Thyroid gland (tissue), 4 donors: Measurements from ENCODE around the gene TMEM255B. TPM values are rescaled to one million over a fixed set of nuclear protein-coding genes. Genes with fewer than 3 reads are reported as not detected.
"Not testable (repeated sequence)": the region's sequence is repeated elsewhere in the genome, so short reads cannot be mapped to it uniquely, and the experiment has no call there.

Source experiments
- DNase-seq, 2 donors: peaks; one replicate each; pipeline ENCODE4 v3.0.0-alpha.2; 2019
- H3K27ac ChIP-seq, 3 donors: fragments of 200-600 bp; sonication (generic); 1 replicate in 2 of 3; 2 replicates in 1 of 3; pipeline ENCODE4 v1.5.1; 2016 to 2019; ENCODE audit warnings: mild to moderate bottlenecking in 1 of 3, moderate library complexity in 1 of 3
- H3K27me3 ChIP-seq: fragments of 200-600 bp; sonication (generic); one replicate; pipeline ENCODE4 v1.5.1; 2019
- H3K36me3 ChIP-seq, 2 donors: fragments of 200-600 bp; sonication (generic); one replicate each; pipeline ENCODE4 v1.5.1; 2016 to 2019
- H3K4me1 ChIP-seq, 2 donors: fragments of 200-600 bp; sonication (generic); one replicate each; pipeline ENCODE4 v1.5.1; 2017 to 2019
- H3K4me3 ChIP-seq, 3 donors: fragments of 200-600 bp; sonication (generic); replicated peaks in 1 of 3; 1 replicate in 2 of 3; 2 replicates in 1 of 3; pipeline ENCODE4 v1.5.1; 2016; ENCODE audit warnings: mild to moderate bottlenecking in 1 of 3
- H3K9me3 ChIP-seq: fragments of 200-600 bp; sonication (generic); one replicate; pipeline ENCODE4 v1.5.1; 2017
- POLR2A ChIP-seq, 2 donors: fragments of 450-650 bp; IDR thresholded peaks; one replicate each; pipeline ENCODE4 v1.6.1; 2017; ENCODE audit warnings: antibody characterized with exemption in 2 of 2, mild to moderate bottlenecking in 2 of 2, moderate library complexity in 1 of 2
- WGBS, 2 donors: methylation state at CpG; one replicate each; pipeline ENCODE4 v1.1.5; 2017; 5-methylcytosine and 5-hydroxymethylcytosine counted together
- intact Hi-C: fragments of 100-400 bp; cut with DNase I; formaldehyde crosslinking; loops from one replicate; pipeline ENCODE4 v1.15.1; 2023
- total RNA-seq, 4 donors: library from RNA; depleted of rRNA; stranded (reverse); fragments of >200 nt; gene quantifications; one replicate each; pipeline ENCODE4 v1.2.3, GENCODE V29; 2016
- TF ChIP-seq, protein P1 (sequence below), 6 experiments: fragments of 200-600 bp in 3 of 6; fragments of 450-650 bp in 3 of 6; sonication (generic) in 3 of 6; IDR thresholded peaks; one replicate each; pipeline ENCODE4 v1.5.1; 2016 to 2019; ENCODE audit warnings: antibody characterized with exemption in 6 of 6, mild to moderate bottlenecking in 2 of 6, inconsistent platforms in 1 of 6, moderate library complexity in 1 of 6

The TMEM255B gene
- total RNA-seq, 4 donors from 2014 or later = 6.1 to 9.2 (median 8.3) TPM

DNA sequence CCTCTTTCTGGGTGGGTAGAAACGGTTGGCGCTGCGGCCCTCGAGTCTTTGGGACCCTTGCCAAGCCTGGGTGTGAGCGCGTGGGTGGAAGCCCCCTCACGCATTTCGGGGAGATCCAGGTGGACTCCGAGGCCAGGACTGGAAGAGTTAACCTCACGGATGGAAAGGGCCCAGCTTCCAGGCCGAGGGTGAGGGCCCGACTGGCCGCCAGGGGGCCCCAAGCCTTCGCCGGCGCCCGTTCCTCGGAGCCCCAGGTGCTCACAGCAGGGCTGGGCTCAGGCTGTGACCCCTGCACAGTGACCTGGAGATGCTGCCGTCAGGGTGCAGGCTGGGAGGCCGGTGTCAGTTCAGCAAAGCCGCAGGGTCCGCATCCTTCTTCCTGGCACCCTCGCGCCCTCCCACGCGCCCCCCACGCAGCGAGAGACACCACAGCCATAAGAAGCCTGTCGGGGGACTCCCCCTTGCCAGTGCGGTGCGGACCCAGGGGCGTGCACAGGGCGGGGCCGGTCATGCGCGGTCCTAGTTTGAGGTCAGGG, 34.2 kb upstream of the TMEM255B start:
- intact Hi-C loops = no loop called here
- Histone ChIP-seq H3K9me3 (no peaks in the 10 kb centered on the region), H3K4me1 (peaks cover 5 to 8% of the 10 kb centered on the region in 2 donors), H3K4me3 (peak overlapping the region in 2 of 3 donors; percentile 10 to 30), H3K27ac (peak overlapping the region; percentile 63 to 77 (median 72)), H3K36me3 (no peaks in the 10 kb centered on the region), H3K27me3 (no peaks in the 10 kb centered on the region)
- TF ChIP-seq, protein P1, sequence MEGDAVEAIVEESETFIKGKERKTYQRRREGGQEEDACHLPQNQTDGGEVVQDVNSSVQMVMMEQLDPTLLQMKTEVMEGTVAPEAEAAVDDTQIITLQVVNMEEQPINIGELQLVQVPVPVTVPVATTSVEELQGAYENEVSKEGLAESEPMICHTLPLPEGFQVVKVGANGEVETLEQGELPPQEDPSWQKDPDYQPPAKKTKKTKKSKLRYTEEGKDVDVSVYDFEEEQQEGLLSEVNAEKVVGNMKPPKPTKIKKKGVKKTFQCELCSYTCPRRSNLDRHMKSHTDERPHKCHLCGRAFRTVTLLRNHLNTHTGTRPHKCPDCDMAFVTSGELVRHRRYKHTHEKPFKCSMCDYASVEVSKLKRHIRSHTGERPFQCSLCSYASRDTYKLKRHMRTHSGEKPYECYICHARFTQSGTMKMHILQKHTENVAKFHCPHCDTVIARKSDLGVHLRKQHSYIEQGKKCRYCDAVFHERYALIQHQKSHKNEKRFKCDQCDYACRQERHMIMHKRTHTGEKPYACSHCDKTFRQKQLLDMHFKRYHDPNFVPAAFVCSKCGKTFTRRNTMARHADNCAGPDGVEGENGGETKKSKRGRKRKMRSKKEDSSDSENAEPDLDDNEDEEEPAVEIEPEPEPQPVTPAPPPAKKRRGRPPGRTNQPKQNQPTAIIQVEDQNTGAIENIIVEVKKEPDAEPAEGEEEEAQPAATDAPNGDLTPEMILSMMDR (IDR thresholded peaks at IDR 0.05) = peak; percentile 68 to 89 (median 82)
- TF ChIP-seq POLR2A (IDR thresholded peaks at IDR 0.05) = peak in 1 of 2 donors; percentile 77
- WGBS, 2 donors = 4 to 6% methylated on average over 10 to 13 of the region's 36 CpGs
- peak; percentile 82 to 83 for DNase-seq

DNA sequence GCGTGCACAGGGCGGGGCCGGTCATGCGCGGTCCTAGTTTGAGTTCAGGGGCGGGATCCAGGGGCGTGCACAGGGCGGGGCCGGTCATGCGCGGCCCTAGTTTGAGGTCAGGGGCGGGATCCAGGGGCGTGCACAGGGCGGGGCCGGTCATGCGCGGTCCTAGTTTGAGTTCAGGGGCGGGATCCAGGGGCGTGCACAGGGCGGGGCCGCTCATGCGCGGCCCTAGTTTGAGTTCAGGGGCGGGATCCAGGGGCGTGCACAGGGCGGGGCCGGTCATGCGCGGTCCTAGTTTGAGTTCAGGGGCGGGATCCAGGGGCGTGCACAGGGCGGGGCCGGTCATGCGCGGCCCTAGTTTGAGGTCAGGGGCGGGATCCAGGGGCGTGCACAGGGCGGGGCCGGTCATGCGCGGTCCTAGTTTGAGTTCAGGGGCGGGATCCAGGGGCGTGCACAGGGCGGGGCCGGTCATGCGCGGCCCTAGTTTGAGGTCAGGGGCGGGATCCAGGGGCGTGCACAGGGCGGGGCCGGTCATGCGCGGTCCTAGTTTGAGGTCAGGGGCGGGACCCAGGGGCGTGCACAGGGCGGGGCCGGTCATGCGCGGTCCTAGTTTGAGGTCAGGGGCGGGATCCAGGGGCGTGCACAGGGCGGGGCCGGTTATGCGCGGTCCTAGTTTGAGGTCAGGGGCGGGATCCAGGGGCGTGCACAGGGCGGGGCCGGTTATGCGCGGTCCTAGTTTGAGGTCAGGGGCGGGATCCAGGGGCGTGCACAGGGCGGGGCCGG, 33.5 kb upstream of the TMEM255B start:
- H3K36me3 ChIP-seq, H3K4me1 ChIP-seq, H3K4me3 ChIP-seq, intact Hi-C loops, H3K27me3 ChIP-seq, H3K9me3 ChIP-seq: not testable (repeated sequence)
- peak overlapping the region in 2 of 3 donors; percentile 63 to 77 for H3K27ac ChIP-seq
- peak; percentile 65 to 72 for DNase-seq
- WGBS, 2 donors = no CpG with 5 or more reads among the region's 75 CpGs

GRCh38 chr13:113726106-113726821, 32.8 kb upstream of the TMEM255B start:
- H3K4me1 ChIP-seq, H3K36me3 ChIP-seq, intact Hi-C loops, H3K9me3 ChIP-seq, H3K27me3 ChIP-seq: not testable (repeated sequence)
- peak overlapping the region in 1 of 3 donors; percentile 14 for H3K4me3 ChIP-seq
- WGBS, 2 donors = 20 to 57% methylated on average over 12 of the region's 54 CpGs
- H3K27ac ChIP-seq = peak overlapping the region; percentile 2 to 69 (median 49)
- peak; percentile 19 to 53 for DNase-seq

DNA sequence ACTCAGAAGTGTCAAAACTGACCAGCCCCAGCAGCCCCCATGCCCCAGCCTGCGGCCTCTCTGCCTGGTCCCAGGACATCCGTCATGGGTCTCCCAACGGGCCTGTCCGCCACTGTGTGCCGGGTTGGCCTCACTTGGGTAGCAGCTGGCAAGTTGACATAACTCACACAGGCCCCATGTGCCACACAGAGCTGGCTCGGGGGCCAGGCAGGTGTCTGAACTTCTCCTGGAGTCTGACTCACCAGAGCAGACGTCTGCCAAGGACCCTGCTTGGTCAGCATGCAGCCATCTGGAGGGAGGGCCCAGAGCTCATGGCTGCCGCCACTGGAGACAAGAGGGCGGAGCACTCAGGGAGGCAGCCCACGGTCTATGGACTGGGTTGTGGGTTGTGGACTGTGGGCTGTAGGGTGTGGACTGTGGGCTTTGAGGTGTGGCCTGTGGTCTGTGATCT, 32.0 kb upstream of the TMEM255B start:
- H3K9me3 ChIP-seq = no peaks in the 10 kb centered on the region
- WGBS, 2 donors = 86 to 100% methylated on average over 1 to 6 of the region's 10 CpGs
- no peak overlapping the region for H3K27ac ChIP-seq
- DNase-seq = peak in 1 of 2 donors; percentile 17
- no peaks in the 10 kb centered on the region for H3K36me3 ChIP-seq
- peaks cover 5 to 8% of the 10 kb centered on the region in 2 donors for H3K4me1 ChIP-seq
- no peaks in the 10 kb centered on the region for H3K27me3 ChIP-seq
- H3K4me3 ChIP-seq = no peak overlapping the region
- intact Hi-C loops = no loop called here
- TF ChIP-seq, protein P1 (IDR thresholded peaks at IDR 0.05) = no peak
- TF ChIP-seq POLR2A (IDR thresholded peaks at IDR 0.05) = no peak

DNA sequence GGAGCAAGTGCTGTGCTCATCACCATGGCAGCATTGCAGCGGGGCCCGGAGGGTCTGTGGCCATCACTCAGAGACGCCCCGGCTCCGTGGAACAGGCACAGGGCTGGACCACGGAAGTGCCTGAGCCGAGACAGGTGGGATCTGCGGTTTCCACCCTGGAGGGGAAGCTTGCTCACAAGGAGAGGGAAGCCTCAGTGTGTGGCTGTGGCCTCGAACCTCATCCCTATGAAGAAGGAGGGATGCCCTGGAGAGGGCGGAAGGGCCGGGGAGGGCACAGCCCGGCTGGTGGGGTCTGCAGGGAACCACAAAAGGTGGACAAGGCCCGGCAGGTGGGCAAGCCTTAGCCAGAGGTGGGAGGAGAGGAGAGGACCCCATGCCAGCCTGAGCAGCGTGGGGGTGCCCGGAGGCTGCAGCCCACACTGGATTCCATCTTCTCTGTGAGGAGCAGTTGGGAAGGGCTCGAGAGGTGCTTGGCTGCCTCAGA, 30.4 kb upstream of the TMEM255B start:
- intact Hi-C loops = no loop called here
- no peak overlapping the region for H3K4me3 ChIP-seq
- WGBS, 2 donors = 93 to 96% methylated on average over 13 to 16 of the region's 16 CpGs

More for the DNA sequence above, 30.4 kb upstream of the TMEM255B start:
- no peaks in the 10 kb centered on the region for H3K9me3 ChIP-seq
- TF ChIP-seq, protein P1 (IDR thresholded peaks at IDR 0.05) = no peak
- no peak for TF ChIP-seq POLR2A (IDR thresholded peaks at IDR 0.05)
- H3K27ac ChIP-seq = no peak overlapping the region
- H3K4me1 ChIP-seq = peaks cover 5 to 8% of the 10 kb centered on the region in 2 donors
- H3K36me3 ChIP-seq = no peaks in the 10 kb centered on the region
- DNase-seq = no peak
- H3K27me3 ChIP-seq = no peaks in the 10 kb centered on the region
